Esophagus muscularis mucosa (tissue), 3 donors: ENCODE results near the gene CD300E.

Experiments
- POLR2A ChIP-seq: fragments of 450-650 bp; IDR thresholded peaks from one replicate; pipeline ENCODE4 v1.6.1; 2017; ENCODE audit warnings: antibody characterized with exemption, moderate library complexity, mild to moderate bottlenecking, low read depth
- POLR2AphosphoS5 ChIP-seq, 2 donors: sonication (generic); formaldehyde crosslinking; IDR thresholded peaks; one replicate each; pipeline ENCODE4 v1.6.1; 2017; ENCODE audit warnings: antibody characterized with exemption in 2 of 2
- TF ChIP-seq, protein P1 (sequence below), 3 experiments: fragments of 200-600 bp in 2 of 3; fragments of 450-650 bp in 1 of 3; sonication (generic) in 2 of 3; IDR thresholded peaks; one replicate each; pipeline ENCODE4 v1.5.1; 2017 to 2019; ENCODE audit warnings: antibody characterized with exemption in 3 of 3, mild to moderate bottlenecking in 2 of 3, moderate library complexity in 1 of 3

DNA sequence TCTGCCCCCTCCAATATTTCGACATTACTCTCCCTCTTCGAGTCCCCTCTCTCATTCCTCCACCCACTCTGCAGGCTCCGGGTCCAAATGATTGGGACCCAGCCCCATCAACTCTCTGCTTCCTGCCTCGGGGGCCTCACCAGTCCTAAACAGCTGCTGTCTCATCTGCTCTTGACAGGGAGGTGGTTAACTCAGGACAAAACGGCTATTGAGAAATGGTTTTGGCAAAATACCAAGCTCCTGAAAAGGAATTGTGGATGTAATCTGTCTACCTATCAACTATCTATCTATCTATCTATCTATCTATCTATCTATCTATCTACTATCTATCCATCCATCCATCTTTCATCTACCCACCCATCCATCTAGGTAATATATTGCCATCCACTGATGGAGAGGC lies 58.4 kb downstream of the CD300E start:
- TF ChIP-seq POLR2AphosphoS5 (IDR thresholded peaks at IDR 0.05): no peak
- TF ChIP-seq, protein P1, sequence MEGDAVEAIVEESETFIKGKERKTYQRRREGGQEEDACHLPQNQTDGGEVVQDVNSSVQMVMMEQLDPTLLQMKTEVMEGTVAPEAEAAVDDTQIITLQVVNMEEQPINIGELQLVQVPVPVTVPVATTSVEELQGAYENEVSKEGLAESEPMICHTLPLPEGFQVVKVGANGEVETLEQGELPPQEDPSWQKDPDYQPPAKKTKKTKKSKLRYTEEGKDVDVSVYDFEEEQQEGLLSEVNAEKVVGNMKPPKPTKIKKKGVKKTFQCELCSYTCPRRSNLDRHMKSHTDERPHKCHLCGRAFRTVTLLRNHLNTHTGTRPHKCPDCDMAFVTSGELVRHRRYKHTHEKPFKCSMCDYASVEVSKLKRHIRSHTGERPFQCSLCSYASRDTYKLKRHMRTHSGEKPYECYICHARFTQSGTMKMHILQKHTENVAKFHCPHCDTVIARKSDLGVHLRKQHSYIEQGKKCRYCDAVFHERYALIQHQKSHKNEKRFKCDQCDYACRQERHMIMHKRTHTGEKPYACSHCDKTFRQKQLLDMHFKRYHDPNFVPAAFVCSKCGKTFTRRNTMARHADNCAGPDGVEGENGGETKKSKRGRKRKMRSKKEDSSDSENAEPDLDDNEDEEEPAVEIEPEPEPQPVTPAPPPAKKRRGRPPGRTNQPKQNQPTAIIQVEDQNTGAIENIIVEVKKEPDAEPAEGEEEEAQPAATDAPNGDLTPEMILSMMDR (IDR thresholded peaks at IDR 0.05): no peak
- no peak for TF ChIP-seq POLR2A
